Measurements from ENCODE around the gene PTK7.
"Not testable (repeated sequence)": the region's sequence is repeated elsewhere in the genome, so short reads cannot be mapped to it uniquely, and the experiment has no call there.

The PTK7 gene

DNA sequence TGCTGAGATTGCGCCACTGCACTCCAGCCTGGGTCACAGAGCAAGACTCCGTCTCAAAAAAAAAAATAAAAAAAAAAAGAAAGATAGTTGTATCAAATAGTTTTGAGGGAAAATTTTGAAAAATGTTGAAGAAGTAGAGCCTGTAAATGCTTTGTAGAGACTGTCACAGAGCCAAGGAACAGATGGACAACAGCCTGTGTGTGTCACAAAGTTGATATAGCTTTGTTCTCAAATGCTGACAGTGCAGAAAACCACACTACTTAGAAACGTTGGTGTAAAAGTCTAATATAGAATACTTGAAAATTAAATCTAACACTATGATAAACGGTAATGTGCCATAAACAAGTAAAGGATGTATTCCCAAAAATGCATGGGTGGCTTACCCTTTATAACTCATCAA is 25.4 kb downstream of the PTK7 start:
- intact Hi-C loops (cut with DNase I) = no loop called here
- DNase-seq = no peak

DNA sequence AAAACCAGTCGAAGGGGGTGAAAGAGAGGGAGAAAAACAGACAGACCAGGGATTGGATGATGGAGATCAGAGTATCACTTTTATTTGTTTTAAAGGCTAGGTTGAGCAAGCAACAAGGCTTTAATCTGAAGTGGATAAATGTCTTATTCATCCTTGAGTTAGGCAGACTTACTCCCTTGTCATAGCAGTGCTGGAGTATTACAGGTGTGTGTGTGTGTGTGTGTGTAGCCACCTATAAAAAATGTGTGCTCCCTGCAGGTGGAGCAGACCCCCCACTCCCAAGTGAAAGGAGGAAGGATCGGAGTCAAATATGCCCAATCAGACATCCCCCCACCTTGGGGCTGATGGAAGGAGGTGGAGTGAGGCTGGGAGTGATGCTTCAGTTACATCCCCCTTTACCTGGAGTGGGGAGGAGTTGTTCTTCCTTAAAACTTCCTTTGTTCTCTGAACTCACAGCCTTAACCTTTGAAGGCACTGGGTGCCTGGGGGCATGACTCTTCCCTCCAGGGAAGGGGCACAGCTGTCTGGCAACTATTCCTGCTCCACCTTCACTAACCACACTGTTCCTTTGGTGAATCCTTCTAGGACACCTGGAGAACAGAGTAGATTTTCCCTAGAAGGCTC is 27.3 kb downstream of the PTK7 start:
- no peak for DNase-seq

DNA sequence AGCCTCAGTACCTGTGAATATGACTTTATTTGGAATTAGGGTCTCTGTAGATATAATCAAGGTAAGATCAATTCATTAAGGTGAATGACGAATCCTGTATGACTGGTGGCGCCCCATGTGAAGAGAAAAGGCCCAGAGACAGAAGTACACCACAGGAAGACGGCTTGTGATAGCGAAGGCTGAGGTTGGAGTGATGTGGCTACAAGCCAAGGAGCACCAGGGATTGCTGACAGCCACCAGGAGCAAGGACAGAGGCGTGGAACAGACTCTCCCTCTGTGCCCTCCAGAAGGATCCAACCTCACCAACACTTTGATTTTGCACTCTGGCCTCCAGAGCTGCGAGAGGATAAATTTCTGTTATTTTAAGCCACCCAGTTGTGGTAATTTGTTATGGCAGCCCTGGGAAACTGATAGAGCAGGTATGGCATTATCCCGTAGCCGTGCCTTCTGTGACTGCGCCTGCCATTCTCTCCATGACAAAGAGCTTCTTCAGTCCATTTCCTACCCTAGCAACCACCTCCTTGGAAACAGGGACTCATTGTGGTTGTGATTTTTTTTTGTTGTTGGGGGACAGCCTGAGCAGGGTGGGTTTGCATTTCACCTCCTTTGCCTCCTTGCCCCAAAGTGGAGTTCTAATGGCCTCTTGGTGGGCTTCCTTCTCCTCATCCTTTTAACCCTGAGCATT is 29.6 kb downstream of the PTK7 start:
- DNase-seq = no peak
- intact Hi-C loops (cut with DNase I) = no loop called here

More for the DNA sequence above, 27.3 kb downstream of the PTK7 start:
- intact Hi-C loops (cut with DNase I) = no loop called here

GRCh38 chr6:43107344-43108062 is 31.4 kb downstream of the PTK7 start:
- intact Hi-C loops (cut with DNase I) = no loop called here
- DNase-seq = no peak

DNA sequence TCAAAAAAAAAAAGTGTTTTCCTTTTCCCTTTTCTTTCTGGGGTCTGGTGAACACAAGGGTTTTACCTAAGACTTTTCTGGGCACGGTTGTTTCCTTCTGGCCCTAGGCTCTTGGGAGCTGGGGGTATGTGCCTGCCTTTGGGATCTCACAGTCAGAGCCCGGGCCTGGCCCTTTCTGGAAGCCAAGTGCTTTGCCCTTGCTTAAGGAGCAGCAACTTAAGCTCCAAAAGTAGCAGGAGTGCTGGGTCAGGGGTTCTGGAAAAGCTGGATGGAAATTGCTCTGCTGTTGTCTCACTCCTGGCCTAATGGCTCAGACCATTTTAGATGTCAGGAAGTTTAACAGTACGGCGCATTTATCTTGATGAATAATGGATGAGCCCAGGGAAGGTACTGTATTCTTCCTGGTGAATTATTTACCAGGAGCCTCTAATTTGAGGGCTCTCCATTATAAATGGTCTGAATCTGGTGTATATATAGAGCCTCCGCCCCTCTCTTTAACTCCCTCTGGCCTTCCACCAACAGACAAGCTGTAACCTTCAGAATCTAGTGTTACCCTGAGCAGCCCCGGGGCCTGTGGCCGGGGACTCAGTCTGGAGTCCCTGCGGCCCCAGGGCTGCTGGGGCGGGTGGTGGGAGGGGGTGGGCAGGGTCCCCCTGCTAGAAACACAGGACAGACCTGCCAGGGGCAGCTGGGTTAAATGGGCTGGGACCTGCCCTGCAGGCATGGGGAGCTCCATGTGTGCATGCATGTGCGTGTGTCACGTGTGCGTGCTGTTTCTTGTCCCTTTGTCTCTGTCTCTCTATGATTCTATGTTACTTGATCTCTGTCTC is 37.5 kb downstream of the PTK7 start:
- intact Hi-C loops (cut with DNase I) = no loop called here
- no peak for DNase-seq

- DNase-seq = no peak
- intact Hi-C loops (cut with DNase I) = no loop called here
Measured at GRCh38 chr6:43115365-43115764, 39.3 kb downstream of the PTK7 start.

- DNase-seq; intact Hi-C loops (cut with DNase I): not testable (repeated sequence)
Measured at GRCh38 chr6:43117466-43117865, 41.4 kb downstream of the PTK7 start.

GRCh38 chr6:43119482-43119881 is 43.4 kb downstream of the PTK7 start:
- DNase-seq = no peak
- intact Hi-C loops (cut with DNase I) = no loop called here

DNA sequence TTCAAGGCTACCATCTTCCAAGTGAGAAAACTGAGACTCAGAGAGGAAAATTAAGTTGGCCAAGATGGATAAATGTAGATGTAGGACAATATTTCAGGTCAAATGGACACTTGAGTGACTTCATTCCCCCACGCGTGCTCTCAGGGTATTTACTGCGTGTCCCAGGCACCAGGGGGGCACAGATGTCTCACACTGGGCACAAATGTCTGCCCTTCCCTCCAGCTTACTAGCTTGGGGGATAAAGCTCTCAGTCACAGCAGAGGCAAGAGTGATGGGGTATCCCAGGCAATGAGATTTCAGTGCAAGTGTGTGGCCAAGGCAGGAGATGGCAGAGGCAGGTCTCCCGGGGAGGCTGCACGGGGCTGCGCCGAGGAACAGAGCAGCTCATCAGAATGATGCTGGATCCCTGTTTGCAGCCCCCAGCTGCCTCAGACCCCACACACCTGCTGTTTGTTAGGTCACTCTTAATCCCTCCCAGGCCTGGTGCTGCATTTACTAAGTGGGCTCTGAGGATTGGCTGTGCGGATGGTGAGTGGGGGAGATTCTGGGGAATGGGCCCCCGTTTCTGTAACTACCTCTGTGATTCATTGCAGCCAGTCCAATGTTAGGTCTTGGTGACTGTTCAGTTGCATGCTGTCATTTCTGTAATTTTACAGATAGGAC is 44.1 kb downstream of the PTK7 start:
- DNase-seq = no peak
- intact Hi-C loops (cut with DNase I) = no loop called here

GRCh38 chr6:43120944-43121913 is 45.1 kb downstream of the PTK7 start:
- peak in 2 of 42 donors; percentile 20 to 41 for DNase-seq
- intact Hi-C loops (cut with DNase I) = no loop called here

- intact Hi-C loops (cut with DNase I) = no loop called here
- DNase-seq = no peak
Measured at GRCh38 chr6:43122146-43122545, 46.0 kb downstream of the PTK7 start.

DNA sequence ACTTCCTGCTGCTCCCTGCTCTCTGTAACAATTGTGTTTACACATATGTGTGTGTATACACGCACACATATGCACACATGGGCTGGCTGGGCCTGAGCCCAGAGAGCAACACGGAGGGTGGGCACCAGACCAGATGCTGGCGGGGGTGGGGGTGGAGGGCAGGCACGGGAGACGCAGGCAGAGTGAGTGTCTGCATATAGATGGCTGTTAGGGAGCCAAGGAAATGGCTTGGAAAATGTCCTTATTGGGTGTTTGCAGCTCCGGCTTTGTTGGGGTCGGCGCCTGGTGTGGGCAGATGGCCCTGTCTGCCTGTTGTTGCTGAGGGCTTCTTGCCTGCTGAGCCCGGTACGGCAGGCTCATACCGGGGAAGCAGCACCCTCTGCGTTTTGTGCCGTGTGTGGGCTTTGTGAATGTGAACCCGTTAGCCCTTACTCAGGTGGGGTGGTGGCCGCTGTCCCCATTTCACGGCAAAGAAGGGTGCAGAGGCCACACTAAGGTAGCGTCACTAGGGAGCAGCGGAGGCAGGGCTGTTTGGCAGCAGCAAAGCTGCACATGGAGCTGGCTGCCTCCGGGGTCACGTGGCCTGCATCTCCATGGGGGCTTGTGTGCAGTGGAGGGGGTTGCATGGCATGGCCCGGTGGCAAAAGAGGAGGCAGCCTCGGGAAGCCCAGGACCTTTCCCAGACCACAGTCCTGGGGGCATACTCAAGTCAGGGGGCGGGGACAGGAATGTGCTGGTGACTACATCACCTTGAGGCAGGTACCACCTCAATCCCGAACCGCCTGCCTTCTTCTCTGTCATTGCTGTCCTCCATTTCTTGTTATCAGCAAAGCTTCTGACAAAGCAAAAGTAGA is 47.6 kb downstream of the PTK7 start:
- DNase-seq = peak in 35 of 42 donors; percentile 12 to 67 (median 36)
- intact Hi-C loops (cut with DNase I) = no loop called here

- DNase-seq = no peak
- intact Hi-C loops (cut with DNase I) = no loop called here
Measured at GRCh38 chr6:43124481-43124880, 48.4 kb downstream of the PTK7 start.

GRCh38 chr6:43125119-43125518 is 49.0 kb downstream of the PTK7 start:
- intact Hi-C loops (cut with DNase I) = no loop called here
- no peak for DNase-seq

DNA sequence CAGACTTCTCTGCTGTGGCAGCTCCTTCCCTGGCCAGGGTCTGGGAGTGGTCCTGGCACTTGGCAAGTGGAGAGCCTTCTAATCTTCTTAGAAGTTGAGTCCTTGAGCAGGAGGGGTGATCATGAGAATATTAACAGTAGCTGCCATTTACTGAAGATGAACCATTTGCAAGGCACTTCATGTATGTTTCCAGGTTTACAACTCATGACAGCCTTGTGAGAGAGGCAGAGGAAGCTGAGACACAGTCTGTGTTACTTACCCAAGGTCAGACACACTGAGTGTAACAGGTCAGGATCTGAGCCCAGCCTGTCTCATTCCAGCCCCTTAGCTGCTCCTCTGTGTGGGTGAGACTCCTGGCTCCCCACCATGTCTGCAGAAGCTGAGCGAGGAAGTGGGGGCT is 49.4 kb downstream of the PTK7 start:
- DNase-seq = no peak

GRCh38 chr6:43127180-43127579 is 51.1 kb downstream of the PTK7 start:
- DNase-seq = no peak
- intact Hi-C loops (cut with DNase I) = no loop called here

More for the DNA sequence above, 49.4 kb downstream of the PTK7 start:
- intact Hi-C loops (cut with DNase I) = no loop called here

GRCh38 chr6:43127877-43128276 is 51.8 kb downstream of the PTK7 start:
- DNase-seq = no peak
- intact Hi-C loops (cut with DNase I) = no loop called here

Measured in head of caudate nucleus (tissue), 42 donors.